DMS 273 treated with DMSO at 0.1 percent for 48 hours (cell line): ENCODE results near the gene ZNF234.
"Not testable (repeated sequence)": the region's sequence is repeated elsewhere in the genome, so short reads cannot be mapped to it uniquely, and the experiment has no call there.

Experiments used
- DNase-seq: peaks from one replicate; lab custom pipeline; 2025; lab: John Stamatoyannopoulos, UW

ZNF234 gene

GRCh38 chr19:44182145-44182544 is 40.8 kb downstream of the ZNF234 start:
- DNase-seq, result no peak

DNA sequence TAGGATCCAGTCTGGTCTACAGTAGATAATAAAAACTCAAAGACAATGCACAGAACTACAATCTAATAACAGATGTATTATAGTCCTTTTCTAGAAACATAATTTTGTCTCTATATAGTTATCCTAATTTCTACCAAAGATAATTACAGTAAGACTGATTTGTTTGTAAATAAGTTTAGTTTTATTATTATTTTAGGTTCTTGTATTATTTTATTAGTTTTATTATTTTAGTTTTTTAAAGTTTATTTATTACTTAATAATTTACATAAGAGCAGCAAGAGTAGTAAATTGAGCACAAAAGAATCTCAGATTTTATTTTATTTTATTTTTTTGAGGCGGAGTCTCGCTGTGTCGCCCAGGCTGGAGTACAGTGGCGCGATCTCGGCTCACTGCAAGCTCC is 48.7 kb downstream of the ZNF234 start:
- DNase-seq, result no peak

DNA sequence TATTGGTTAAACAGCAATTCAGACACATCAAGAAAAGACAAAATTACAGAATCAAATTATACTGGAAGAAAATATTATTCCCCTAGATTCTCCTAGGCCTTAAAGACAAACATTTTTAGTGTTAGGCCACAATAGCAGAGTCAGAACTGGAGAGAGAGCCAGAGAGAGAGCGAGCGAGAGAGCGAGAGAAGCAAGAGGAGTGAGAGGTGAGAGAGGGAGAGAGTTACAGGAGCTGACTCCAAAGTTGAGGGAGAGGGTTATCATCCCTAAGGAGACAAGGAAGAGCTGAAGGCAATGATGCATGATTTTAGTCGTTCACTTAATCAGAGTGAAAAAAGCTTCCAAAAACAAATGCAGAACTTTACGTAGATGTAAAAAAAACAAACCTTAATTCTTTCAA is 50.8 kb downstream of the ZNF234 start:
- DNase-seq, result no peak

DNA sequence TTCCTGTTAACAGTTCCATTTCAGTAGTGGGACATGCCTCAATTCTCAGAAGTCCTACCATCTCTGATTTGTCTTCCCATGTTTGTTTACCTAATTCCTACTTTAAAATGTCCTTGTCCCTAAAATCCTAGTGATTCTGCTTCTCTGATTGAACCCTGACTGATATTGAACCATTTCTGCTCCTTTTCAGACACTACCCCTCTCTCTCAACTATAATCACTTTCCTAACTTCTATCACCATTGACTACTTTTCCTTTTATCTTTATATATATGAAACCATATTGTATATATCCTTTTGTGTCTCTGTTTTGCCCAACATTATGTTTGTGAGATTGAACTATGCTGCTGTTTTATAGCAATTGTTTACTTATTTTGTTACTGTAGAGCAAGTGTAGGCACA is 55.4 kb downstream of the ZNF234 start:
- no peak for DNase-seq

DNA sequence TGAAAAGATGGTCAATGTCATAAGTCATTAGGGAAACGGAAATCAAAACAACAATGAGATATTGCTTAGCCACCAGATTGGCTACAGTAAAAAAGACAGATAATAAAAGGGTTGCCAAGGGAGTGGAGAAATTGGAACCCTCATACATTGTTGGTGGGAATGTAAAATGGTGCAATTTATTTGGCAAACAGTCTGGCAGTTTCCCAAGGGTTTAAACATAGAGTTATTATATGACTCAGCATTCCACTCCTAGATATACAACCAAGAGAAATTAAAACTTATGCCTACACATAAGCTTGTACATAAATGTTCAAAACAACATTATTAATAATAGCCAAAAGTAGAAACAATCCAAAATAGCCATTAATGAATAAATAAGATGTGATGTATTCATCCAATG is 61.1 kb downstream of the ZNF234 start:
- DNase-seq, result no peak

GRCh38 chr19:44202974-44203373 is 61.6 kb downstream of the ZNF234 start:
- no peak for DNase-seq

GRCh38 chr19:44203877-44204276 is 62.5 kb downstream of the ZNF234 start:
- not testable (repeated sequence) for DNase-seq

GRCh38 chr19:44204772-44205171 is 63.4 kb downstream of the ZNF234 start:
- no peak for DNase-seq

GRCh38 chr19:44207126-44207803 is 65.9 kb downstream of the ZNF234 start:
- peak; percentile 80 for DNase-seq
